HL-60 (cell line): Measurements from ENCODE around the gene CLTB.

Experiments
- DNase-seq, 2 experiments: peaks; one replicate each; pipeline ENCODE4 v3.0.0-alpha.2; 2010 to 2020; ENCODE audit warnings: low read depth in 1 of 2, low spot score in 1 of 2
- H3K27ac ChIP-seq: fragments of 250-450 bp; sonication (Bioruptor Pico); replicated peaks from 2 replicates; pipeline ENCODE4 v1.5.1; 2020; ENCODE audit warnings: mild to moderate bottlenecking, moderate library complexity
- H3K27me3 ChIP-seq: fragments of 250-450 bp; sonication (Bioruptor Pico); 2 replicates; pipeline ENCODE4 v1.5.1; 2021; ENCODE audit warnings: mild to moderate bottlenecking, moderate library complexity; ENCODE audit not compliant: insufficient read depth, poor library complexity, severe bottlenecking
- H3K4me3 ChIP-seq: replicated peaks from 2 replicates; pipeline ENCODE4 v1.5.1; 2011; ENCODE audit warnings: mild to moderate bottlenecking, control low read depth, low read length; ENCODE audit not compliant: insufficient read depth
- CTCF ChIP-seq: IDR thresholded peaks from one replicate; pipeline ENCODE4 v1.5.1; 2011; ENCODE audit warnings: low read length, control low read depth, inconsistent platforms; ENCODE audit not compliant: insufficient read depth
- GABPA ChIP-seq: IDR thresholded peaks from 2 replicates; pipeline ENCODE4 v1.6.1; 2012; ENCODE audit warnings: low read depth
- POLR2AphosphoS5 ChIP-seq: IDR thresholded peaks from 2 replicates; pipeline ENCODE4 v1.6.1; 2012; ENCODE audit warnings: low read depth
- REST ChIP-seq: IDR thresholded peaks from 2 replicates; pipeline ENCODE4 v1.6.1; 2012; ENCODE audit warnings: low read depth; ENCODE audit not compliant: insufficient replicate concordance
- SPI1 ChIP-seq: IDR thresholded peaks from 2 replicates; pipeline ENCODE4 v1.6.1; 2012; ENCODE audit warnings: low read depth, mild to moderate bottlenecking, borderline replicate concordance

Gene CLTB

GRCh38 chr5:176362233-176362490, 54.2 kb downstream of the CLTB start:
- no peak for DNase-seq
- TF ChIP-seq CTCF (no peak), REST (no peak), POLR2AphosphoS5 (no peak), SPI1 (no peak), GABPA (no peak)
- H3K4me3 ChIP-seq: peak overlapping the region; percentile 99
- peaks cover 12% of the 10 kb centered on the region for H3K27me3 ChIP-seq
- no peak overlapping the region for H3K27ac ChIP-seq

- TF ChIP-seq POLR2AphosphoS5 (peak; percentile 62; the same call in 1 of the 2 replicates), SPI1 (no peak; the same call in 1 of the 2 replicates)
- H3K27me3 ChIP-seq: peaks cover 11% of the 10 kb centered on the region
- DNase-seq: peak; percentile 88 to 95
- H3K4me3 ChIP-seq: peak within 1 kb of the TSS; percentile 99
- H3K27ac ChIP-seq: peak within 1 kb of the TSS; percentile 64
Measured at GRCh38 chr5:176361437-176362232, 54.7 kb downstream of the CLTB start, which contains the start of gene KIAA1191. Gene KIAA1191 (minus strand): TSS chr5:176361764. CDS start chr5:176359508, 2,256 bp downstream.

- peak in 1 of 2 experiments; percentile 16 for DNase-seq
- Histone ChIP-seq H3K27me3 (peaks cover 4% of the 10 kb centered on the region), H3K4me3 (peak overlapping the region; percentile 99), H3K27ac (peak overlapping the region; percentile 64)
- no peak for TF ChIP-seq CTCF
- TF ChIP-seq POLR2AphosphoS5: no peak
- no peak for TF ChIP-seq REST
- no peak for TF ChIP-seq GABPA
- no peak for TF ChIP-seq SPI1
Measured at GRCh38 chr5:176360894-176361436, 55.4 kb downstream of the CLTB start.

- no peak for DNase-seq
- no peaks in the 10 kb centered on the region for H3K27me3 ChIP-seq
- no peak overlapping the region for H3K27ac ChIP-seq
- H3K4me3 ChIP-seq: no peak overlapping the region
- TF ChIP-seq POLR2AphosphoS5 (no peak), REST (no peak), CTCF (no peak)
Measured at GRCh38 chr5:176359658-176360057, 56.7 kb downstream of the CLTB start.
